ENCODE measurements around the gene GLI3. TPM values are rescaled to one million over a fixed set of nuclear protein-coding genes. Genes with fewer than 3 reads are reported as not detected.

Gene GLI3
- polyA plus RNA-seq, 2 of the 4 experiments (the other 2 are of a cell fraction): 0.09 TPM; not detected in 1

DNA sequence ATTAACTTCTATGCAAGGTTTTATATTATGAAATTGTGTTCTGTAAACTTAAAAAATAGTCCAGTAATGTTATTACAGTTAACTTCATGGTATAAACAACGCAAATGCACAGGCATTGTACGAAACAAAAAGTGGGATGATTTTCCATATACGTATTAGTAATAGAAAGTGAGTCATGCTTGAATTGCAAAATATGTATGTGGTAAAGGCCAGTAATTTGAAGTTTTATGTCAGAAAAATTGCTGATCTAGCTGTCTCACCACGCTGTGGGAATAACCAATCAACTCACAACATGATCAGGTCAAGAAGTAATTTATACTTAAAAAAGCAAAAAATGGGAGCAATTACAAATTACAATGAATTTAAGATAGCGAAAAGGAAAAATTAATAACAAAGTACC lies 37.0 kb upstream of the GLI3 start:
- H3K9me3 ChIP-seq: no peaks in the 10 kb centered on the region
- no peak overlapping the region for H3K4me2 ChIP-seq
- FAIRE-seq (no peak), ATAC-seq (no peak; a peak in 1 of 6 replicates), DNase-seq (ENCODE audit: low read depth in 1 of 2, low spot score in 1 of 2) (no peak)
- ChIA-PET CTCF (no interaction called here), POLR2A (no interaction called here)
- no peak overlapping the region for H3K27ac ChIP-seq
- no peak overlapping the region for H3K4me3 ChIP-seq
- 11% methylated on average over 5 of the region's 5 CpGs for WGBS (ENCODE audit: missing lambda C conversion rate)
- TF ChIP-seq FOSL2 (IDR thresholded peaks at IDR 0.05): no peak
- peak; percentile 44 for TF ChIP-seq FOSL2 (CRISPR knock-in tag; IDR thresholded peaks at IDR 0.05)
- no peak for TF ChIP-seq POLR2AphosphoS2 (conservative IDR thresholded peaks at IDR 0.05; ENCODE audit: low read length)
- peak; percentile 63 for TF ChIP-seq MAFK (IDR thresholded peaks at IDR 0.05; ENCODE audit: partially characterized antibody)
- no peak for TF ChIP-seq EHMT2 (IDR thresholded peaks at IDR 0.05; ENCODE audit: low read depth)
- H3K4me1 ChIP-seq: no peaks in the 10 kb centered on the region

DNA sequence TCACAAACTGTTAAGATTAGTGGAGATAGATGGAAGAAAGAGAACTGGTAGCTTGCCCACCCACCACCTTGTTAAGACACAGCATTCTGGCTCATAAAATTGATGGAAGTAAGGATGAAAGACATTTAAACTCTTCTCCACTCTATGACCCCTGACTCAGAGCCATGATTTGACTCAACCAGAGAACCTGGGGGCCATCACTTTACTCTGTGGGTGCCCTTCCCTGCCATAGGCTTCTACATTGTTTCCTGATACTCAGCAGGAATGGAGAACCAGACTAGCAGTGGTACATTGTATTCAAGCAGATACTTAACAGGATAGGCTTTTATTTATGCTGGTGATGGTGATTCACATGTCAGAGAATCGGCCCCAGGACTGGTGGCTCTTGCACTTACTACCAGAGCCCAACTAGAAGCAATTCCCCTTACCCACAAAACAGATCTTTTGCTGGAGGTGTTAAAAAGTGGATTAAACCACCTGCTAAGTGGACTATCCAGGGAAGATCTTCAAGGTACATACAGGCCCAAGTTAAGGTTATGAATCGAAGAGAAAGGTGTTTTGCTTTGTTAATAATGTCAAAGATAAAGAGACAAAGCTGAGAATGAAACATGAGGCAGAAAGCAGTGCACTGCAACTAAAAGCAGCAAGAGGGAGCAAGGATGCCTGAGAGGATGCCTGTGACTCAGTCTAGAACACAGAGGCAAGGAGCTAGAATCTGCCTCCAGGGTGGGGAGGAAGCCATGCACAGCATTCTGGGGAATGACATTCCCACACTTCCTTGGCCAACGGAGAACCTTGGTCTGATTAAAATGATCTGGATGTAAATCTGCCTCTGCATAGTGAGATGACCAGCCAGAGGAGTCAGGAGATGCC lies 36.0 kb upstream of the GLI3 start:
- Histone ChIP-seq H3K9me3 (no peaks in the 10 kb centered on the region), H3K4me1 (no peaks in the 10 kb centered on the region), H3K4me3 (no peak overlapping the region), H3K4me2 (no peak overlapping the region), H3K27ac (no peak overlapping the region)
- ChIA-PET CTCF (no interaction called here), POLR2A (no interaction called here)
- no peak for DNase-seq (ENCODE audit: low read depth in 1 of 2, low spot score in 1 of 2)
- 5% methylated on average over 3 of the region's 3 CpGs for WGBS (ENCODE audit: missing lambda C conversion rate)
- TF ChIP-seq CBX8 (IDR thresholded peaks at IDR 0.05): no peak
- TF ChIP-seq RAD21 (conservative IDR thresholded peaks at IDR 0.05 in 1 of 2, IDR thresholded peaks at IDR 0.05 in 1 of 2): no peak
- TF ChIP-seq ZNF302 (CRISPR knock-in tag; IDR thresholded peaks at IDR 0.05): no peak
- no peak for TF ChIP-seq ZFP36 (IDR thresholded peaks at IDR 0.05; ENCODE audit: borderline replicate concordance, partially characterized antibody)
- TF ChIP-seq KDM5A (IDR thresholded peaks at IDR 0.05): no peak
- no peak for TF ChIP-seq EHF (CRISPR knock-in tag; IDR thresholded peaks at IDR 0.05)
- TF ChIP-seq HOXB13 (CRISPR knock-in tag; IDR thresholded peaks at IDR 0.05; ENCODE audit: low read depth): no peak
- no peak for TF ChIP-seq ESRRA (IDR thresholded peaks at IDR 0.05; ENCODE audit: borderline replicate concordance, low read length)
- TF ChIP-seq GATA3 (IDR thresholded peaks at IDR 0.05; ENCODE audit: borderline replicate concordance): no peak
- TF ChIP-seq FOSB (CRISPR knock-in tag; IDR thresholded peaks at IDR 0.05): no peak
- no peak for TF ChIP-seq FOXS1 (CRISPR knock-in tag; IDR thresholded peaks at IDR 0.05)
- no peak for TF ChIP-seq EP300 (IDR thresholded peaks at IDR 0.05)
- TF ChIP-seq, protein P1, sequence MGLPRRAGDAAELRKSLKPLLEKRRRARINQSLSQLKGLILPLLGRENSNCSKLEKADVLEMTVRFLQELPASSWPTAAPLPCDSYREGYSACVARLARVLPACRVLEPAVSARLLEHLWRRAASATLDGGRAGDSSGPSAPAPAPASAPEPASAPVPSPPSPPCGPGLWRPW (IDR thresholded peaks at IDR 0.05): no peak
- no peak for TF ChIP-seq CHD2 (IDR thresholded peaks at IDR 0.05; ENCODE audit: low read length, partially characterized antibody)
- TF ChIP-seq CEBPB (IDR thresholded peaks at IDR 0.05): no peak
- TF ChIP-seq ZSCAN20 (CRISPR knock-in tag; IDR thresholded peaks at IDR 0.05): no peak
- TF ChIP-seq MAFK (IDR thresholded peaks at IDR 0.05; ENCODE audit: partially characterized antibody): no peak
- no peak for TF ChIP-seq RNF2 (IDR thresholded peaks at IDR 0.05; ENCODE audit: borderline replicate concordance, low read depth)
- no peak for TF ChIP-seq POLR2A (IDR thresholded peaks at IDR 0.05; ENCODE audit: low read length)
- peak; percentile 53 to 59; a peak in 2 of 6 replicates for ATAC-seq
- no peak for FAIRE-seq

DNA sequence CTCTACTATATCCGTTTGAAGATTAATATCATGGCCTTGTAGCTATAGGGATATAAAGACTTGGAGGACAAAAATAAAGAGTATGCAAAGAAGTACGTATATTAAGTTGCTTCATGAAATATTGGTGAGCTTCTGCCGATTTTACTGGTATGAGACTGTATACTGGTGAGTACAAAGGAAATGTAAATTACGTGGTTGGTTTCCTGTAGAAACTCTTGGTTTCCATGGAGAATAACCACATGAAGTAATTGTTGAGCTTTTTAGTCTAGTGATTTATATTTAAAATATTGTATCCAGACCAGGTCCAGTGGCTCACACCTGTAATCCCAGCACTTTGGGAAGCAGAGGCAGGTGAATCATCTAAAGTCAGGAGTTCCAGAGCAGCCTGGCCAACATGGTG lies 32.2 kb upstream of the GLI3 start:
- Histone ChIP-seq H3K27ac (no peak overlapping the region), H3K4me2 (no peak overlapping the region), H3K4me3 (no peak overlapping the region), H3K9me3 (no peaks in the 10 kb centered on the region), H3K4me1 (no peaks in the 10 kb centered on the region)
- ATAC-seq: no peak
- no peak for DNase-seq (ENCODE audit: low read depth in 1 of 2, low spot score in 1 of 2)
- whole genome bisulfite sequencing (ENCODE audit: missing lambda C conversion rate): 10% methylated on average over 4 of the region's 4 CpGs
- TF ChIP-seq TFCP2L1 (CRISPR knock-in tag; IDR thresholded peaks at IDR 0.05) (no peak), MAFK (IDR thresholded peaks at IDR 0.05; ENCODE audit: partially characterized antibody) (no peak), RARB (CRISPR knock-in tag; IDR thresholded peaks at IDR 0.05) (no peak), TP53 (CRISPR knock-in tag; IDR thresholded peaks at IDR 0.05) (no peak), CBX8 (IDR thresholded peaks at IDR 0.05) (no peak), HEYL (CRISPR knock-in tag; IDR thresholded peaks at IDR 0.05) (no peak), RCOR1 (IDR thresholded peaks at IDR 0.05; ENCODE audit: low read depth, low read length) (no peak), ZSCAN20 (CRISPR knock-in tag; IDR thresholded peaks at IDR 0.05) (no peak), RNF2 (IDR thresholded peaks at IDR 0.05; ENCODE audit: borderline replicate concordance, low read depth) (no peak)
- TF ChIP-seq, protein P2, sequence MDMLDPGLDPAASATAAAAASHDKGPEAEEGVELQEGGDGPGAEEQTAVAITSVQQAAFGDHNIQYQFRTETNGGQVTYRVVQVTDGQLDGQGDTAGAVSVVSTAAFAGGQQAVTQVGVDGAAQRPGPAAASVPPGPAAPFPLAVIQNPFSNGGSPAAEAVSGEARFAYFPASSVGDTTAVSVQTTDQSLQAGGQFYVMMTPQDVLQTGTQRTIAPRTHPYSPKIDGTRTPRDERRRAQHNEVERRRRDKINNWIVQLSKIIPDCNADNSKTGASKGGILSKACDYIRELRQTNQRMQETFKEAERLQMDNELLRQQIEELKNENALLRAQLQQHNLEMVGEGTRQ (IDR thresholded peaks at IDR 0.05): no peak
- TF ChIP-seq, protein P1 (IDR thresholded peaks at IDR 0.05): no peak
- TF ChIP-seq, protein P3, sequence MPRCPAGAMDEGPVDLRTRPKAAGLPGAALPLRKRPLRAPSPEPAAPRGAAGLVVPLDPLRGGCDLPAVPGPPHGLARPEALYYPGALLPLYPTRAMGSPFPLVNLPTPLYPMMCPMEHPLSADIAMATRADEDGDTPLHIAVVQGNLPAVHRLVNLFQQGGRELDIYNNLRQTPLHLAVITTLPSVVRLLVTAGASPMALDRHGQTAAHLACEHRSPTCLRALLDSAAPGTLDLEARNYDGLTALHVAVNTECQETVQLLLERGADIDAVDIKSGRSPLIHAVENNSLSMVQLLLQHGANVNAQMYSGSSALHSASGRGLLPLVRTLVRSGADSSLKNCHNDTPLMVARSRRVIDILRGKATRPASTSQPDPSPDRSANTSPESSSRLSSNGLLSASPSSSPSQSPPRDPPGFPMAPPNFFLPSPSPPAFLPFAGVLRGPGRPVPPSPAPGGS (IDR thresholded peaks at IDR 0.05): no peak
- no peak for FAIRE-seq
- ChIA-PET CTCF (no interaction called here), POLR2A (no interaction called here)
